Endometrium (tissue), 2 donors: Measurements from ENCODE around the gene HOXB6.

Experiments used
- FAIRE-seq: peaks from 2 replicates; lab custom pipeline; 2012; peaks lifted over from hg19 to GRCh38; lab: Jason Lieb, UNC
- donor health status: control.
- donor health status: control.

Gene HOXB6

GRCh38 chr17:48604770-48605329, at the start of gene HOXB6:
HOXB6 (minus strand) TSS chr17:48604986; CDS start chr17:48598150, 6,836 bp downstream.
- no peak for FAIRE-seq

- FAIRE-seq = no peak
These were observed 45.0 kb upstream of the HOXB6 start for GRCh38 chr17:48649741-48650140.

GRCh38 chr17:48647963-48648245, 43.1 kb upstream of the HOXB6 start:
- FAIRE-seq = no peak

- FAIRE-seq = no peak
These were observed 42.5 kb upstream of the HOXB6 start for GRCh38 chr17:48647103-48647962.

- FAIRE-seq = no peak
These were observed 41.7 kb upstream of the HOXB6 start for GRCh38 chr17:48646183-48647102.

- FAIRE-seq = no peak
These were observed 40.9 kb upstream of the HOXB6 start for GRCh38 chr17:48645639-48646182.

- no peak for FAIRE-seq
These were observed 40.2 kb upstream of the HOXB6 start for GRCh38 chr17:48644910-48645557.

GRCh38 chr17:48644159-48644558, 39.4 kb upstream of the HOXB6 start:
- no peak for FAIRE-seq

- no peak for FAIRE-seq
These were observed 38.9 kb upstream of the HOXB6 start for GRCh38 chr17:48643697-48644012.

GRCh38 chr17:48642843-48643696, 38.3 kb upstream of the HOXB6 start:
- FAIRE-seq = no peak

GRCh38 chr17:48642059-48642842, 37.5 kb upstream of the HOXB6 start:
- no peak for FAIRE-seq

- FAIRE-seq = no peak
These were observed 36.8 kb upstream of the HOXB6 start for GRCh38 chr17:48641541-48642058.

- FAIRE-seq = no peak
These were observed 36.0 kb upstream of the HOXB6 start for GRCh38 chr17:48640858-48641180.

- no peak for FAIRE-seq
These were observed 35.4 kb upstream of the HOXB6 start for GRCh38 chr17:48639982-48640857.

GRCh38 chr17:48639136-48639535, 34.4 kb upstream of the HOXB6 start:
- FAIRE-seq = no peak

GRCh38 chr17:48637323-48638260, 32.8 kb upstream of the HOXB6 start:
- no peak for FAIRE-seq

- no peak for FAIRE-seq
These were observed 31.6 kb upstream of the HOXB6 start for GRCh38 chr17:48636177-48637018.
